SU-DHL-6 (cell line): ENCODE results near the gene UBAC1.

Source experiments
- H2AFZ ChIP-seq: fragments of 200-600 bp; sonication (generic); 2 replicates; pipeline ENCODE4 v1.6.1; 2014; ENCODE audit warnings: low read depth, mild to moderate bottlenecking, moderate library complexity, mixed read lengths, antibody characterized with exemption, low read length; ENCODE audit not compliant: severe bottlenecking
- H3F3A ChIP-seq: fragments of 200-600 bp; shearing (Covaris generic); 2 replicates; pipeline ENCODE4 v1.6.0; 2016; ENCODE audit warnings: antibody characterized with exemption, mild to moderate bottlenecking; ENCODE audit not compliant: insufficient read depth
- H3K27ac ChIP-seq: fragments of 200-600 bp; sonication (generic); 2 replicates; pipeline ENCODE4 v1.5.1; 2016; ENCODE audit warnings: low read depth, mild to moderate bottlenecking, low read length, moderate library complexity, mixed read lengths
- H3K27me3 ChIP-seq: fragments of 200-600 bp; sonication (generic), shearing (Covaris generic); 2 replicates; pipeline ENCODE4 v1.6.0; 2014; ENCODE audit warnings: mild to moderate bottlenecking, low read length
- H3K36me3 ChIP-seq: fragments of 200-600 bp; sonication (generic); 2 replicates; pipeline ENCODE4 v1.6.1; 2014; ENCODE audit warnings: mild to moderate bottlenecking, low read length, mixed read lengths
- H3K4me2 ChIP-seq: fragments of 300-600, 200-600 bp; shearing (Covaris generic), sonication (generic); 2 replicates; pipeline ENCODE4 v1.6.0; 2014; ENCODE audit warnings: low read length, low read depth, mild to moderate bottlenecking; ENCODE audit not compliant: poor library complexity, severe bottlenecking
- H3K4me3 ChIP-seq: fragments of 200-600 bp; sonication (generic); 2 replicates; pipeline ENCODE4 v1.5.1; 2014; ENCODE audit warnings: antibody characterized with exemption, low read length, mild to moderate bottlenecking, mixed read lengths; ENCODE audit not compliant: insufficient read depth, poor library complexity, severe bottlenecking
- H3K79me2 ChIP-seq: fragments of 200-600 bp; sonication (generic); 2 replicates; pipeline ENCODE4 v1.6.1; 2014; ENCODE audit warnings: mild to moderate bottlenecking, low read length, moderate library complexity; ENCODE audit not compliant: insufficient read depth
- H3K9ac ChIP-seq: fragments of 200-600 bp; sonication (generic); 2 replicates; pipeline ENCODE4 v1.7.0; 2014; ENCODE audit warnings: mild to moderate bottlenecking, low read length
- H3K9me2 ChIP-seq: fragments of 200-600 bp; sonication (generic); replicated peaks from 2 replicates; pipeline ENCODE4 v1.6.1; 2014; ENCODE audit warnings: low read length; ENCODE audit not compliant: insufficient read depth
- H3K9me3 ChIP-seq: fragments of 200-600 bp; sonication (generic); 2 replicates; pipeline ENCODE4 v1.6.1; 2014; ENCODE audit warnings: low read length, mixed read lengths; ENCODE audit not compliant: insufficient read depth
- H4K20me1 ChIP-seq: fragments of 200-600 bp; sonication (generic); 2 replicates; pipeline ENCODE4 v1.6.1; 2014; ENCODE audit warnings: low read depth, mild to moderate bottlenecking, antibody characterized with exemption, low read length, moderate library complexity, mixed read lengths
- CTCF ChIP-seq: fragments of 200-600 bp; sonication (generic); IDR thresholded peaks from one replicate; pipeline ENCODE4 v1.5.1; 2017; ENCODE audit warnings: antibody characterized with exemption, mild to moderate bottlenecking, low read length, moderate library complexity; ENCODE audit not compliant: insufficient read depth, poor library complexity, severe bottlenecking
- EZH2phosphoT487 ChIP-seq: fragments of 200-600 bp; sonication (generic), shearing (Covaris generic); conservative IDR thresholded peaks from 2 replicates; pipeline ENCODE4 v1.6.1; 2018; ENCODE audit warnings: mild to moderate bottlenecking, antibody characterized with exemption, low read length, moderate library complexity, mixed read lengths

UBAC1 gene

DNA sequence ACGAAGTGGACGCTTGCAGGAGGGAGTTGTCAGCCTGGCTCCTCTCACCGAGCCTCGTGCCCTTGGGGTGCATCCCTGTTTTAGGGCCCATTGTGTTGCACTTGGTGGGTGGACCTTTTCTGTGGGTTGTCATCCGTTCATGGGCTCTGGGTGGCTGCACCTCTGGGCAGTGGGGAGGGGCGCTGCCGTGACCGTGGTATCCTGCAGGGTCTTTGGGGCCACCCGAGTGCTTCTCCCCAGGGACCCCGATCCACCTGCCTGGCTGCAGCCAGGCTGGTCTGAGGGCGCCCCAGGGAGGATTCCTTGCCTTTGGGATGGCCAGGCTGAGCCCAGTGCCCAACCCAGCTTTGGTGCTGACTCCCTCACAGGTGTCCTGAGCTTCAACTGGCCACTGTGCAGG is 41.0 kb upstream of the UBAC1 start:
- no peak overlapping the region for H3K4me3 ChIP-seq
- H3K79me2 ChIP-seq, result no peaks in the 10 kb centered on the region
- H2AFZ ChIP-seq, result no peak overlapping the region
- no peaks in the 10 kb centered on the region for H3K9me2 ChIP-seq
- H3K27ac ChIP-seq, result no peak overlapping the region
- no peaks in the 10 kb centered on the region for H3F3A ChIP-seq
- no peaks in the 10 kb centered on the region for H3K27me3 ChIP-seq
- H3K4me2 ChIP-seq, result no peak overlapping the region
- TF ChIP-seq EZH2phosphoT487, result no peak
- TF ChIP-seq CTCF, result no peak
- H3K9ac ChIP-seq, result no peak overlapping the region
- H3K9me3 ChIP-seq, result no peaks in the 10 kb centered on the region
- no peaks in the 10 kb centered on the region for H4K20me1 ChIP-seq
- H3K36me3 ChIP-seq, result no peaks in the 10 kb centered on the region

DNA sequence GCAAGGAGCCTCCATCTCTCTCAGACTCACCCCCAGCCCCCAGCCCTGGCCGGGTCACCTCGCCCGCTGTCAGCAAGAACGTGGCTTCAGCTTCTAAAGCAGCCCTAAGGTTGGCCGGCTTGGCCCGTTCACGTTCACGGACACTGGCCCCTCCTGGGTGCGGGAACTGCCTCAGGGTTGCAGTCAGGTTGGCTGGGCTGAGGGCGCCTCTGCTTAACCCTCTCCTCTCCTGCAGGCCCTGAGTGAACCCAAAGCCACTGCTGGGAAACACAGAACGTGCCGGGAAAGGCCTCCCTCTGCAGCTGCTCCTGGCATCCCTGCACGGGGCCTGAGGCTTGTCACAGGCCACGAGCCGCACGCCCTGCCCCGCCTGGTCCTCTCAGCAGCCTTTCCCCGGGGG is 40.1 kb upstream of the UBAC1 start:
- Histone ChIP-seq H2AFZ (no peak overlapping the region), H3K4me3 (no peak overlapping the region)

DNA sequence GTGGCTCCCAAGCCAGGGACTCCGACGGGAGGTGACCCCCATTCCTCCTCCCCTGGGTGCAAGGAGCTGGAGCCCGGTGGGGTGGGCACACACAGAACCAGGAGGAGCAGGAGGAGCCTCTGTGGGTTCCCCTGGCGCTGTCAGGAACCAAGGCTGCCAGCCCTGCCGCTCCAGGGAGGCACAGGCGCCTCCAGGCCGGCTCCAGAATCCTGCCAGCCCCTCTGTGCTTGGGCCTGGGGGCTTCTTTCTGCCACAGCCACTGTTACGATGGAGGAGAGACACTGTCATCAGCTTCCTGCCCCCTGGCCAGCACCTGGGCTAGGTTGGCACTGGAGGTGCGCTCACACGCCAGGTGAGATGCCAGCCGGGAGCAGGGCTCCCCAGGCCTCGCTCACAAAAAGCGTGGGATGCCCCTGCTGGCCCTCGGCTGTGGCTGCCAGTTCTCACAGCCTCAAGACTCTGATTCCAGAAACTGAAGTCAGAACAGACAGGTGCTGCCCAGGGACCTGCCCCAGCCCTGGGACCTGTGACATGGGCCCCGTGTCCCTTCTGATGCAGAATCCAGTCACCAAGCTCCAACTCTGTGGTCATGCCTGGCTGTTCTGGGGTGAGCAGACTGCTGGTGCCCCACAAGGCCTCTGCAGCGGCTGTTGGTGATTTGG is 37.4 kb upstream of the UBAC1 start:
- no peak overlapping the region for H3K27ac ChIP-seq
- no peaks in the 10 kb centered on the region for H3K36me3 ChIP-seq
- H3K9me2 ChIP-seq, result no peaks in the 10 kb centered on the region
- H4K20me1 ChIP-seq, result no peaks in the 10 kb centered on the region
- no peak overlapping the region for H2AFZ ChIP-seq
- no peak for TF ChIP-seq EZH2phosphoT487
- no peak for TF ChIP-seq CTCF
- H3F3A ChIP-seq, result no peaks in the 10 kb centered on the region
- no peaks in the 10 kb centered on the region for H3K9me3 ChIP-seq
- no peak overlapping the region for H3K9ac ChIP-seq
- H3K79me2 ChIP-seq, result no peaks in the 10 kb centered on the region
- H3K27me3 ChIP-seq, result no peaks in the 10 kb centered on the region
- no peak overlapping the region for H3K4me3 ChIP-seq
- no peak overlapping the region for H3K4me2 ChIP-seq

More for the DNA sequence above, 40.1 kb upstream of the UBAC1 start:
- Histone ChIP-seq H3K27ac (no peak overlapping the region), H3K9ac (no peak overlapping the region), H3F3A (no peaks in the 10 kb centered on the region), H3K27me3 (no peaks in the 10 kb centered on the region), H3K4me2 (no peak overlapping the region), H3K36me3 (no peaks in the 10 kb centered on the region), H3K9me3 (no peaks in the 10 kb centered on the region), H3K9me2 (no peaks in the 10 kb centered on the region), H3K79me2 (no peaks in the 10 kb centered on the region), H4K20me1 (no peaks in the 10 kb centered on the region)
- TF ChIP-seq EZH2phosphoT487 (no peak), CTCF (no peak)
